MV-4-11 (cell line): ENCODE results near the gene DDX46.
A peak's percentile ranks its signal among the peaks of the same experiment; 100 is the strongest.
"Not testable (repeated sequence)": the region's sequence is repeated elsewhere in the genome, so short reads cannot be mapped to it uniquely, and the experiment has no call there.

Source experiments
- DNase-seq: peaks from one replicate; lab custom pipeline; 2025; lab: John Stamatoyannopoulos, UW

DDX46 gene

GRCh38 chr5:134844252-134844651 is 85.7 kb downstream of the DDX46 start:
- DNase-seq: no peak

GRCh38 chr5:134845335-134845851 is 86.8 kb downstream of the DDX46 start:
- no peak for DNase-seq

GRCh38 chr5:134845852-134846640 is 87.5 kb downstream of the DDX46 start, which contains the start of gene C5orf24:
TSS of gene C5orf24 (plus strand) at chr5:134845968. CDS start at chr5:134854901, 8,933 bp downstream.
- DNase-seq: peak; percentile 93

GRCh38 chr5:134846641-134846960 is 88.0 kb downstream of the DDX46 start:
- DNase-seq: no peak

- DNase-seq: not testable (repeated sequence)
Measured at GRCh38 chr5:134849434-134849933, 90.9 kb downstream of the DDX46 start.

- DNase-seq: peak; percentile 51
Measured at GRCh38 chr5:134851307-134851923, 92.8 kb downstream of the DDX46 start.

- DNase-seq: not testable (repeated sequence)
Measured at GRCh38 chr5:134856465-134856864, 97.9 kb downstream of the DDX46 start.

GRCh38 chr5:134857401-134857800 is 98.8 kb downstream of the DDX46 start:
- DNase-seq: no peak

- DNase-seq: no peak
Measured at GRCh38 chr5:134864707-134865106, 106.1 kb downstream of the DDX46 start.

- DNase-seq: no peak
Measured at GRCh38 chr5:134873494-134873893, 114.9 kb downstream of the DDX46 start.

GRCh38 chr5:134873987-134874830 is 115.6 kb downstream of the DDX46 start, which contains the start of gene TXNDC15:
TSS of gene TXNDC15 (plus strand) at chr5:134874371. CDS start at chr5:134874428, 57 bp downstream.
- DNase-seq: peak; percentile 70

GRCh38 chr5:134874831-134875655 is 116.5 kb downstream of the DDX46 start:
- DNase-seq: peak; percentile 8

GRCh38 chr5:134877159-134877558 is 118.6 kb downstream of the DDX46 start:
- no peak for DNase-seq

GRCh38 chr5:134878403-134878802 is 119.8 kb downstream of the DDX46 start:
- DNase-seq: no peak

GRCh38 chr5:134879456-134879855 is 120.9 kb downstream of the DDX46 start:
- DNase-seq: no peak
